C4-2B (cell line): Measurements from ENCODE around the gene CCDC33.

Experiments
- ZFX ChIP-seq: fragments of 450-650 bp; IDR thresholded peaks from 2 replicates; pipeline ENCODE4 v1.6.1; 2017
- TF ChIP-seq, protein P1 (sequence below): fragments of 450-650 bp; conservative IDR thresholded peaks from 2 replicates; pipeline ENCODE4 v1.5.1; 2017; ENCODE audit warnings: mild to moderate bottlenecking

DNA sequence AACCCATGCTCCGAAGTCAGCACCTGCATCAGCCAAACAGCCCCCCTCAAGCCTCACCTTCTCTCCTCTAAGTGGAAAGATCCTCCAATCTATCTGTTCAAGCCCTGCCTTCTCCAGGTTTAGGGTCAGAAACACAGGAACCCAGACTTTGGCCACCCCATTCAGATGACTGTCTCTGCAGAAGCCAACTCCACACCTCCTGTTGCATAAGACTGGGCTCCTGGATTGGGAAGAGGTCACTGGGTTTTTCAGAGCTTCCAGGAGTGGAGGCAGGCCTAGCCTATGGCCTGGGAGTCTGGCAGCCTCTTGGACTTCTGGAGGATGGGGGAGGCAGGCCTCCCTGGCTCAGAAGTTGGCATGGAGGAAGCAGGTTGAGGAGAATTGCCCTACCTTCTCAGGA is 21.5 kb downstream of the CCDC33 start:
- TF ChIP-seq, protein P1, sequence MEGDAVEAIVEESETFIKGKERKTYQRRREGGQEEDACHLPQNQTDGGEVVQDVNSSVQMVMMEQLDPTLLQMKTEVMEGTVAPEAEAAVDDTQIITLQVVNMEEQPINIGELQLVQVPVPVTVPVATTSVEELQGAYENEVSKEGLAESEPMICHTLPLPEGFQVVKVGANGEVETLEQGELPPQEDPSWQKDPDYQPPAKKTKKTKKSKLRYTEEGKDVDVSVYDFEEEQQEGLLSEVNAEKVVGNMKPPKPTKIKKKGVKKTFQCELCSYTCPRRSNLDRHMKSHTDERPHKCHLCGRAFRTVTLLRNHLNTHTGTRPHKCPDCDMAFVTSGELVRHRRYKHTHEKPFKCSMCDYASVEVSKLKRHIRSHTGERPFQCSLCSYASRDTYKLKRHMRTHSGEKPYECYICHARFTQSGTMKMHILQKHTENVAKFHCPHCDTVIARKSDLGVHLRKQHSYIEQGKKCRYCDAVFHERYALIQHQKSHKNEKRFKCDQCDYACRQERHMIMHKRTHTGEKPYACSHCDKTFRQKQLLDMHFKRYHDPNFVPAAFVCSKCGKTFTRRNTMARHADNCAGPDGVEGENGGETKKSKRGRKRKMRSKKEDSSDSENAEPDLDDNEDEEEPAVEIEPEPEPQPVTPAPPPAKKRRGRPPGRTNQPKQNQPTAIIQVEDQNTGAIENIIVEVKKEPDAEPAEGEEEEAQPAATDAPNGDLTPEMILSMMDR: no peak
- TF ChIP-seq ZFX: no peak
